OCI-LY1 (cell line): Measurements from ENCODE around the gene CTCFL.

Experiments
- H2AFZ ChIP-seq: fragments of 200-600 bp; sonication (generic), shearing (Covaris generic); 2 replicates; pipeline ENCODE4 v1.6.0; 2014; ENCODE audit warnings: antibody characterized with exemption, mild to moderate bottlenecking, low read length
- H3F3A ChIP-seq: fragments of 200-600 bp; sonication (generic), shearing (Covaris generic); 2 replicates; pipeline ENCODE4 v1.6.0; 2014; ENCODE audit warnings: mild to moderate bottlenecking, antibody characterized with exemption, low read length, moderate library complexity; ENCODE audit not compliant: insufficient read depth
- H3K27ac ChIP-seq: fragments of 200-600 bp; sonication (generic); 2 replicates; pipeline ENCODE4 v1.5.1; 2014; ENCODE audit warnings: low read length, mixed run types, mild to moderate bottlenecking, low read depth; ENCODE audit not compliant: poor library complexity, severe bottlenecking
- H3K27me3 ChIP-seq: fragments of 200-600 bp; sonication (generic); 2 replicates; pipeline ENCODE4 v1.6.0; 2014; ENCODE audit warnings: antibody characterized with exemption, mild to moderate bottlenecking, low read length, moderate library complexity; ENCODE audit not compliant: insufficient read depth
- H3K36me3 ChIP-seq: fragments of 200-600 bp; sonication (generic); 2 replicates; pipeline ENCODE4 v1.6.1; 2014; ENCODE audit warnings: mild to moderate bottlenecking, antibody characterized with exemption, low read length, moderate library complexity, mixed read lengths; ENCODE audit not compliant: insufficient read depth
- H3K4me1 ChIP-seq: fragments of 200-600 bp; sonication (generic); 2 replicates; pipeline ENCODE4 v1.5.1; 2014; ENCODE audit warnings: mild to moderate bottlenecking, low read length, moderate library complexity; ENCODE audit not compliant: insufficient read depth, severe bottlenecking
- H3K4me2 ChIP-seq: fragments of 200-600 bp; sonication (generic), shearing (Covaris generic); 2 replicates; pipeline ENCODE4 v1.6.1; 2014; ENCODE audit warnings: low read length
- H3K4me3 ChIP-seq: fragments of 200-600 bp; sonication (generic); 2 replicates; pipeline ENCODE4 v1.5.1; 2014; ENCODE audit warnings: low read length, low read depth, mild to moderate bottlenecking, mixed read lengths; ENCODE audit not compliant: poor library complexity, severe bottlenecking
- H3K79me2 ChIP-seq: fragments of 200-600 bp; shearing (Covaris generic); 2 replicates; pipeline ENCODE4 v1.6.1; 2016; ENCODE audit warnings: mixed run types, low read length, mixed read lengths; ENCODE audit not compliant: insufficient read depth
- H3K9ac ChIP-seq: fragments of 200-600 bp; sonication (generic), shearing (Covaris generic); 2 replicates; pipeline ENCODE4 v1.6.1; 2014; ENCODE audit warnings: mild to moderate bottlenecking, low read length, mixed read lengths
- H3K9me2 ChIP-seq: fragments of 200-600 bp; sonication (generic), shearing (Covaris generic); 2 replicates; pipeline ENCODE4 v1.6.1; 2014; ENCODE audit warnings: low read depth, mild to moderate bottlenecking, low read length, mixed read lengths
- H3K9me3 ChIP-seq: fragments of 200-600 bp; shearing (Covaris generic); 2 replicates; pipeline ENCODE4 v1.6.1; 2014; ENCODE audit warnings: low read length, mixed read lengths
- H4K20me1 ChIP-seq: fragments of 200-600 bp; sonication (generic), shearing (Covaris generic); 2 replicates; pipeline ENCODE4 v1.6.0; 2016; ENCODE audit warnings: mild to moderate bottlenecking, low read length; ENCODE audit not compliant: insufficient read depth
- CTCF ChIP-seq: fragments of 200-600 bp; sonication (generic), shearing (Covaris generic); IDR thresholded peaks from 2 replicates; pipeline ENCODE4 v1.5.1; 2017; ENCODE audit warnings: mild to moderate bottlenecking, antibody characterized with exemption, low read length, moderate library complexity, mixed read lengths
- EZH2 ChIP-seq: fragments of 200-600 bp; sonication (generic), shearing (Covaris generic); IDR thresholded peaks from 2 replicates; pipeline ENCODE4 v1.8.0; 2017; ENCODE audit warnings: borderline replicate concordance, mixed run types, mild to moderate bottlenecking, antibody characterized with exemption, low read length, moderate library complexity, mixed read lengths

The CTCFL gene

GRCh38 chr20:57540890-57541580 lies 16.1 kb upstream of the CTCFL start:
- TF ChIP-seq EZH2 (no peak), CTCF (no peak)
- Histone ChIP-seq H3K27ac (no peak overlapping the region), H3K4me3 (no peak overlapping the region), H3F3A (no peaks in the 10 kb centered on the region), H3K4me1 (no peaks in the 10 kb centered on the region), H3K9ac (no peak overlapping the region), H4K20me1 (no peaks in the 10 kb centered on the region), H3K9me3 (no peaks in the 10 kb centered on the region), H3K79me2 (no peaks in the 10 kb centered on the region), H3K27me3 (peaks cover 13% of the 10 kb centered on the region), H2AFZ (no peak overlapping the region), H3K9me2 (no peaks in the 10 kb centered on the region), H3K36me3 (no peaks in the 10 kb centered on the region), H3K4me2 (no peak overlapping the region)

- no peaks in the 10 kb centered on the region for H3K79me2 ChIP-seq
- H3K4me3 ChIP-seq = no peak overlapping the region
- H3K9me3 ChIP-seq = no peaks in the 10 kb centered on the region
- no peak overlapping the region for H3K9ac ChIP-seq
- no peak for TF ChIP-seq EZH2
- TF ChIP-seq CTCF = no peak
- H3K27me3 ChIP-seq = peaks cover 13% of the 10 kb centered on the region
- H3K9me2 ChIP-seq = no peaks in the 10 kb centered on the region
- no peaks in the 10 kb centered on the region for H3F3A ChIP-seq
- H2AFZ ChIP-seq = no peak overlapping the region
- H4K20me1 ChIP-seq = no peaks in the 10 kb centered on the region
- no peak overlapping the region for H3K4me2 ChIP-seq
- H3K27ac ChIP-seq = no peak overlapping the region
- H3K36me3 ChIP-seq = no peaks in the 10 kb centered on the region
- no peaks in the 10 kb centered on the region for H3K4me1 ChIP-seq
Measured at GRCh38 chr20:57539889-57540288, 14.9 kb upstream of the CTCFL start.

- Histone ChIP-seq H3K9me3 (no peaks in the 10 kb centered on the region), H3K4me1 (no peaks in the 10 kb centered on the region), H3K4me2 (no peak overlapping the region), H3K9ac (no peak overlapping the region), H3K9me2 (no peaks in the 10 kb centered on the region), H4K20me1 (no peaks in the 10 kb centered on the region), H3K36me3 (no peaks in the 10 kb centered on the region), H3K79me2 (no peaks in the 10 kb centered on the region), H3K27me3 (peaks cover 13% of the 10 kb centered on the region), H3F3A (no peaks in the 10 kb centered on the region), H3K27ac (no peak overlapping the region), H2AFZ (no peak overlapping the region), H3K4me3 (no peak overlapping the region)
- TF ChIP-seq EZH2 = no peak
- no peak for TF ChIP-seq CTCF
Measured at GRCh38 chr20:57537822-57538221, 12.9 kb upstream of the CTCFL start.
